Measurements from ENCODE around the gene C19orf73. TPM values are rescaled to one million over a fixed set of nuclear protein-coding genes. Genes with fewer than 3 reads are reported as not detected.

Gene C19orf73
- total RNA-seq, 4 donors from 2014 or later, result 2.1 to 7.4 (median 4.7) TPM

GRCh38 chr19:49110567-49110966, 8.4 kb downstream of the C19orf73 start:
- Histone ChIP-seq H3K4me3 (no peak overlapping the region), H3K9me3 (no peaks in the 10 kb centered on the region), H3K36me3 (peaks cover 20 to 42% (median 33%) of the 10 kb centered on the region in 3 donors), H3K4me1 (peaks cover 5 to 47% (median 8%) of the 10 kb centered on the region in 3 donors), H3K27ac (no peak overlapping the region), H3K27me3 (no peaks in the 10 kb centered on the region)
- no peak for DNase-seq
- intact Hi-C loops (cut with DNase I), result no loop called here
- WGBS, 2 donors, result 40 to 42% methylated on average over 3 of the region's 3 CpGs
- TF ChIP-seq POLR2A (IDR thresholded peaks at IDR 0.05) (no peak), CTCF (IDR thresholded peaks at IDR 0.05) (no peak)

- no peak overlapping the region for H3K27ac ChIP-seq
- intact Hi-C loops (cut with DNase I), result no loop called here
- no peak for TF ChIP-seq CTCF (IDR thresholded peaks at IDR 0.05)
- no peak for TF ChIP-seq POLR2A (IDR thresholded peaks at IDR 0.05)
- 71 to 78% methylated on average over 7 to 8 of the region's 8 CpGs for WGBS, 2 donors
- H3K9me3 ChIP-seq, result no peaks in the 10 kb centered on the region
- no peak overlapping the region for H3K4me3 ChIP-seq
- DNase-seq, result no peak
- H3K4me1 ChIP-seq, result peaks cover 5 to 38% (median 5%) of the 10 kb centered on the region in 3 donors
- no peaks in the 10 kb centered on the region for H3K27me3 ChIP-seq
- H3K36me3 ChIP-seq, result peaks cover 24 to 51% (median 42%) of the 10 kb centered on the region in 3 donors
These were observed 9.2 kb downstream of the C19orf73 start for GRCh38 chr19:49109569-49110233.

- no peak overlapping the region for H3K27ac ChIP-seq
- peaks cover 5 to 35% (median 5%) of the 10 kb centered on the region in 3 donors for H3K4me1 ChIP-seq
- intact Hi-C loops (cut with DNase I), result no loop called here
- no peak for DNase-seq
- H3K27me3 ChIP-seq, result no peaks in the 10 kb centered on the region
- no peaks in the 10 kb centered on the region for H3K9me3 ChIP-seq
- TF ChIP-seq POLR2A (IDR thresholded peaks at IDR 0.05) (no peak), CTCF (IDR thresholded peaks at IDR 0.05) (no peak)
- H3K36me3 ChIP-seq, result peaks cover 30 to 57% (median 49%) of the 10 kb centered on the region in 3 donors
- 69 to 70% methylated on average over 4 to 5 of the region's 5 CpGs for WGBS, 2 donors
- no peak overlapping the region for H3K4me3 ChIP-seq
These were observed 9.9 kb downstream of the C19orf73 start for GRCh38 chr19:49109051-49109450.

- H3K36me3 ChIP-seq, result peaks cover 30 to 69% (median 61%) of the 10 kb centered on the region in 3 donors
These were observed 11.1 kb downstream of the C19orf73 start for GRCh38 chr19:49107625-49108459.

More at GRCh38 chr19:49107625-49108459, 11.1 kb downstream of the C19orf73 start:
- intact Hi-C loops (cut with DNase I), result no loop called here
- H3K4me1 ChIP-seq, result peaks cover 0 to 25% (median 0%) of the 10 kb centered on the region in 3 donors
- no peak for TF ChIP-seq CTCF (IDR thresholded peaks at IDR 0.05)
- no peak for TF ChIP-seq POLR2A (IDR thresholded peaks at IDR 0.05)
- no peaks in the 10 kb centered on the region for H3K27me3 ChIP-seq
- no peak overlapping the region for H3K4me3 ChIP-seq
- no peaks in the 10 kb centered on the region for H3K9me3 ChIP-seq
- DNase-seq, result no peak
- WGBS, 2 donors, result 92 to 95% methylated on average over 25 to 66 of the region's 93 CpGs
- no peak overlapping the region for H3K27ac ChIP-seq

Data from esophagus squamous epithelium (tissue), 5 donors.